Kidney (tissue), 14 donors: Measurements from ENCODE around the gene ARPC2. TPM values are rescaled to one million over a fixed set of nuclear protein-coding genes. Genes with fewer than 3 reads are reported as not detected.

Experiments used
- DNase-seq, 5 donors: peaks; one replicate each; pipeline ENCODE4 v3.0.0-alpha.2; 2013 to 2020
- FAIRE-seq: peaks from 2 replicates; lab custom pipeline; 2012; peaks lifted over from hg19 to GRCh38; lab: Jason Lieb, UNC
- H3K27ac ChIP-seq, 2 donors: one replicate each; pipeline ENCODE4 v1.7.0; 2013; ENCODE audit warnings: low read depth in 2 of 2, low read length in 2 of 2, inconsistent platforms in 1 of 2
- H3K27me3 ChIP-seq: one replicate; pipeline ENCODE4 v1.7.1; 2013; ENCODE audit warnings: low read length, inconsistent platforms; ENCODE audit not compliant: control insufficient read depth, insufficient read depth
- H3K36me3 ChIP-seq, 3 donors: one replicate each; pipeline versions ENCODE4 v1.7.0 to v1.7.1; 2013; ENCODE audit warnings: low read length in 3 of 3, control low read depth in 1 of 3, inconsistent platforms in 1 of 3; ENCODE audit not compliant: insufficient read depth in 3 of 3, control insufficient read depth in 2 of 3
- H3K4me1 ChIP-seq, 3 donors: one replicate each; pipeline versions ENCODE4 v1.7.0 to v1.7.1; 2013; ENCODE audit warnings: low read length in 3 of 3, inconsistent platforms in 1 of 3, low read depth in 1 of 3; ENCODE audit not compliant: control insufficient read depth in 2 of 3, insufficient read depth in 2 of 3
- H3K4me3 ChIP-seq, 3 donors: one replicate each; pipeline versions ENCODE4 v1.7.0 to v1.8.1; 2013; ENCODE audit warnings: low read length in 3 of 3, control low read depth in 1 of 3, inconsistent platforms in 1 of 3
- H3K9ac ChIP-seq, 3 donors: one replicate each; pipeline versions ENCODE4 v1.7.0 to v1.7.1; 2013; ENCODE audit warnings: low read length in 3 of 3, control low read depth in 1 of 3, inconsistent platforms in 1 of 3
- H3K9me3 ChIP-seq, 3 donors: one replicate each; pipeline versions ENCODE4 v1.7.0 to v1.7.1; 2013; ENCODE audit warnings: low read length in 3 of 3, control low read depth in 1 of 3, inconsistent platforms in 1 of 3; ENCODE audit not compliant: control insufficient read depth in 2 of 3, insufficient read depth in 1 of 3
- intact Hi-C: fragments of 100-400 bp; cut with DNase I; formaldehyde crosslinking; loops from one replicate; pipeline ENCODE4 v1.11.1; 2022
- polyA plus RNA-seq: library from polyadenylated mRNA; stranded (reverse); fragments of 350-450 nt; fragmentation: Illumina TruSeq; extraction: RNeasy Lipid Tissue Mini Kit (QIAGEN cat#74804); gene quantifications from one replicate; pipeline ENCODE4 v1.2.3, GENCODE V29; 2014; ENCODE audit warnings: low read depth, low replicate concordance; ENCODE audit not compliant: insufficient read depth
- total RNA-seq: library from RNA; stranded (reverse); fragmentation: NEBNext Ultra II Directional; extraction: Animal tissue kit (Norgen Biotek cat#: 25700); gene quantifications from one replicate; pipeline ENCODE4 v1.2.1, GENCODE V29; 2021
- TF ChIP-seq, protein P1 (sequence below): IDR thresholded peaks from 3 replicates; pipeline ENCODE4 v1.5.1; 2012; ENCODE audit warnings: mild to moderate bottlenecking, moderate library complexity, borderline replicate concordance; ENCODE audit not compliant: insufficient read depth; ENCODE audit errors: extremely low read depth
- donor health status: control.
- donor health status: control.
- donor health status: control.
- donor health status: control.
- donor health status: control.
- donor health status: DM: yes; HTN: yes; CAD: no.
- donor health status: Normal renal cell carcinoma (clear cell type).

ARPC2 gene
- total and polyA plus RNA-seq, 2 donors from 2014 or later = 195 to 252 TPM

DNA sequence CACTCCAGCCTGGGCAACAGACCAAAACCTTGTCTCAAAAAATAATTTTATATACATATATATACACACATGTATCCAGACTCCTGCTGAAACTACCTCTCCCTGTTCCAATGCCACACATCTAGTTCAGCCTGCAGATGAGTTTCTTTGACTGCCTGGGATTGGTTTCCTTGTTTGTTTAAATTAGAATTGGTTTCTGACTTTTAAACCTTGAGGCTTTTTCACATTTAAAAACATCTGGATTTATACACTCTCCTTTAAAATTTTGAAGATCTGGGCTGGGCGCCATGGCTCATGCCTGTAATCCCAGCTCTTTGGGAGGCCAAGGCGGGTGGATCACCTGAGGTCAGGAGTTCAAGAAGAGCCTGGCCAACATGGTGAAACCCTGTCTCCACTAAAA is 28.5 kb upstream of the ARPC2 start:
- H3K4me1 ChIP-seq = peaks cover 0 to 5% (median 0%) of the 10 kb centered on the region in 3 donors
- H3K27ac ChIP-seq = no peak overlapping the region
- no peak overlapping the region for H3K4me3 ChIP-seq
- intact Hi-C loops = no loop called here
- TF ChIP-seq, protein P1, sequence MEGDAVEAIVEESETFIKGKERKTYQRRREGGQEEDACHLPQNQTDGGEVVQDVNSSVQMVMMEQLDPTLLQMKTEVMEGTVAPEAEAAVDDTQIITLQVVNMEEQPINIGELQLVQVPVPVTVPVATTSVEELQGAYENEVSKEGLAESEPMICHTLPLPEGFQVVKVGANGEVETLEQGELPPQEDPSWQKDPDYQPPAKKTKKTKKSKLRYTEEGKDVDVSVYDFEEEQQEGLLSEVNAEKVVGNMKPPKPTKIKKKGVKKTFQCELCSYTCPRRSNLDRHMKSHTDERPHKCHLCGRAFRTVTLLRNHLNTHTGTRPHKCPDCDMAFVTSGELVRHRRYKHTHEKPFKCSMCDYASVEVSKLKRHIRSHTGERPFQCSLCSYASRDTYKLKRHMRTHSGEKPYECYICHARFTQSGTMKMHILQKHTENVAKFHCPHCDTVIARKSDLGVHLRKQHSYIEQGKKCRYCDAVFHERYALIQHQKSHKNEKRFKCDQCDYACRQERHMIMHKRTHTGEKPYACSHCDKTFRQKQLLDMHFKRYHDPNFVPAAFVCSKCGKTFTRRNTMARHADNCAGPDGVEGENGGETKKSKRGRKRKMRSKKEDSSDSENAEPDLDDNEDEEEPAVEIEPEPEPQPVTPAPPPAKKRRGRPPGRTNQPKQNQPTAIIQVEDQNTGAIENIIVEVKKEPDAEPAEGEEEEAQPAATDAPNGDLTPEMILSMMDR = no peak
- no peak overlapping the region for H3K9ac ChIP-seq
- no peak for DNase-seq
- no peaks in the 10 kb centered on the region for H3K27me3 ChIP-seq
- no peaks in the 10 kb centered on the region for H3K9me3 ChIP-seq
- FAIRE-seq = no peak
- H3K36me3 ChIP-seq = no peaks in the 10 kb centered on the region

DNA sequence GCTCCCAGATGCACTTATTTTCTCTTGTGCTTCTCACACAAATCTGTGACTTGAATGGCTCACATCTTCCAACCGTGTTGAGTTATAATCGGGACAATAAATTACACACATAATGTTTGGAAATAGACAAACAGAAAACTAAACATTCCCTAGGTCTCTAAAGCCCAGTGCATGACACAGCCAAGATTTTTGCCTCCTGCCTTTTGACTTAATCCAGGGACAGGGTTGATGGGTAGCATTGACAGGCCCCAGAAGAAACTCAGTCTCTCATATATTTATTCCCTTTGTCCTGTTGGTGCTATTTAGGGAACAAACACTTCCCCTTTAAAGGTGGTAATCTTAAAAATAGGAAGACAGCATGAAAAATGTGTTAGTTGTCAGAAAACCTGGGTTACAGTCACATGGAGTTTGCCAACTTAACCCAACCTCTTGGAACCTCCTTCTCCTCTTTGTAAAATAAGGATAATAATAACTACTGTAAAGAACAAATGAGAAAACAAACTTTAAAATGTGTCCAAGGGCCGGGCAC is 24.0 kb upstream of the ARPC2 start:
- Histone ChIP-seq H3K9ac (no peak overlapping the region), H3K27ac (no peak overlapping the region), H3K27me3 (no peaks in the 10 kb centered on the region), H3K4me1 (no peaks in the 10 kb centered on the region), H3K4me3 (no peak overlapping the region), H3K36me3 (no peaks in the 10 kb centered on the region), H3K9me3 (no peaks in the 10 kb centered on the region)
- FAIRE-seq = no peak
- DNase-seq = no peak
- TF ChIP-seq, protein P1 = no peak
- intact Hi-C loops = no loop called here

DNA sequence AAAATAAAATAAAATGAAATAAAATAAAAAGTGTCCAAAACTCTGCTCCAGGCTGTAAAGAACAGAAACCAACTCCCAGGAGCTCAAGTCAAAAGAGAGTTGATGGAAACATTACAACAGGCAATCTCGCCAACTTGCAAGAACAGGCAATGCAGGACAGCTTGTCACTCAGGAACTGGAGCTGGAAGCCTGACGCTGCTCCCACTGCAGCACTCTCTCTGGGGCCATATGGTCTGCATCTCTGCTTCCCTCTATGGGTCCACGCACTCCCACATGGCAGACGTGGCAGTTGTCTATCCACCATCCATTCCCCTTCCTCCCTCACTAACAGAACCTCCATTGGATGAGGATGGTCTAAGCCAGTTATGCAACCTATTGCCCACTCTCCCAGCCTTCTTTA is 23.3 kb upstream of the ARPC2 start:
- H3K4me3 ChIP-seq = no peak overlapping the region
- no peak for FAIRE-seq
- H3K27me3 ChIP-seq = no peaks in the 10 kb centered on the region
- no peak for DNase-seq
- no peak overlapping the region for H3K9ac ChIP-seq
- intact Hi-C loops = no loop called here
- H3K4me1 ChIP-seq = no peaks in the 10 kb centered on the region
- TF ChIP-seq, protein P1 = no peak
- no peaks in the 10 kb centered on the region for H3K36me3 ChIP-seq
- H3K27ac ChIP-seq = no peak overlapping the region
- H3K9me3 ChIP-seq = no peaks in the 10 kb centered on the region

DNA sequence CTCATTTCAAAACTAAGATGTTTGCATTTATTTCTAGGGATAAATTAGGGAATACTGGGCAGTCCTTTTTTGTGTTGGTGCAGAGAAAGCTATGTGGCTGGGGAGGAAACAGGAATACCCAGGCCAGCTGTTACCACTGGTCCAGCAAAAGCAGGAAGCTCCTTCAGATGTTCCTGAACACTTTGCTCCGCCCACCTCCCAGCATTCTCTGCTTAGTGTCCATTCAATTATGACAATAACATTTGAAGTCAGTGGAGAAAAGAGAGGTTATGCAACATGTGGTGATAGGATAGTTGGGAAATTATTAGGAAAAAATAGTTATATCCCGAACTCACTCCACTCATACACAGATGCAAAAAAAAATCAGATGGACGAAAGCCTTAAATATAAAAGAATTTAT is 22.1 kb upstream of the ARPC2 start:
- Histone ChIP-seq H3K4me3 (no peak overlapping the region), H3K4me1 (no peaks in the 10 kb centered on the region), H3K9ac (no peak overlapping the region), H3K36me3 (no peaks in the 10 kb centered on the region), H3K27ac (no peak overlapping the region), H3K27me3 (no peaks in the 10 kb centered on the region), H3K9me3 (no peaks in the 10 kb centered on the region)
- DNase-seq = no peak
- FAIRE-seq = no peak
- intact Hi-C loops = no loop called here
- TF ChIP-seq, protein P1 = no peak
